HG03025 (cell line): Measurements from ENCODE around the gene NTNG1.

Source experiments
- ATAC-seq: cut with Tn5 transposase; IDR thresholded peaks from one replicate; pipeline ENCODE4 v1.9.1; 2021; ENCODE audit warnings: mild to moderate bottlenecking, moderate library complexity; ENCODE audit not compliant: unreplicated experiment, low FRiP score

NTNG1 gene

GRCh38 chr1:107378866-107379265 lies 238.0 kb downstream of the NTNG1 start:
- ATAC-seq, result no peak

GRCh38 chr1:107379826-107380225 lies 239.0 kb downstream of the NTNG1 start:
- ATAC-seq, result no peak

GRCh38 chr1:107389410-107390396 lies 248.9 kb downstream of the NTNG1 start:
- ATAC-seq, result peak; percentile 49

- no peak for ATAC-seq
Measured at GRCh38 chr1:107394301-107394700, 253.5 kb downstream of the NTNG1 start.

- ATAC-seq, result no peak
Measured at GRCh38 chr1:107401704-107402103, 260.9 kb downstream of the NTNG1 start.

GRCh38 chr1:107404756-107405155 lies 263.9 kb downstream of the NTNG1 start:
- no peak for ATAC-seq

- ATAC-seq, result no peak
Measured at GRCh38 chr1:107405236-107405635, 264.4 kb downstream of the NTNG1 start.

GRCh38 chr1:107407011-107407410 lies 266.2 kb downstream of the NTNG1 start:
- ATAC-seq, result no peak

- ATAC-seq, result no peak
Measured at GRCh38 chr1:107413546-107413945, 272.7 kb downstream of the NTNG1 start.

- ATAC-seq, result no peak
Measured at GRCh38 chr1:107413951-107414350, 273.1 kb downstream of the NTNG1 start.

- ATAC-seq, result no peak
Measured at GRCh38 chr1:107414550-107414949, 273.7 kb downstream of the NTNG1 start.

- no peak for ATAC-seq
Measured at GRCh38 chr1:107415241-107415640, 274.4 kb downstream of the NTNG1 start.

- ATAC-seq, result no peak
Measured at GRCh38 chr1:107419003-107419402, 278.2 kb downstream of the NTNG1 start.

- ATAC-seq, result no peak
Measured at GRCh38 chr1:107422901-107423300, 282.1 kb downstream of the NTNG1 start.

GRCh38 chr1:107430540-107431228 lies 289.8 kb downstream of the NTNG1 start:
- ATAC-seq, result peak; percentile 77

GRCh38 chr1:107432108-107432507 lies 291.3 kb downstream of the NTNG1 start:
- no peak for ATAC-seq

GRCh38 chr1:107433068-107433467 lies 292.2 kb downstream of the NTNG1 start:
- ATAC-seq, result no peak

- no peak for ATAC-seq
Measured at GRCh38 chr1:107433635-107434360, 293.0 kb downstream of the NTNG1 start.

- no peak for ATAC-seq
Measured at GRCh38 chr1:107434361-107434693, 293.5 kb downstream of the NTNG1 start.

- no peak for ATAC-seq
Measured at GRCh38 chr1:107436552-107437241, 295.9 kb downstream of the NTNG1 start.
